Vagina (tissue), 2 donors: Measurements from ENCODE around the gene PTPRN2. TPM values are rescaled to one million over a fixed set of nuclear protein-coding genes. Genes with fewer than 3 reads are reported as not detected.

ENCODE experiments used
- DNase-seq, 2 donors: peaks; one replicate each; pipeline ENCODE4 v3.0.0-alpha.2; 2017; ENCODE audit errors: extremely low spot score in 2 of 2
- H3K27ac ChIP-seq: fragments of 200-600 bp; sonication (generic); one replicate; pipeline ENCODE4 v1.5.1; 2019
- H3K27me3 ChIP-seq: fragments of 200-600 bp; sonication (generic); one replicate; pipeline ENCODE4 v1.5.1; 2019
- H3K36me3 ChIP-seq, 2 donors: fragments of 200-600 bp; sonication (generic); one replicate each; pipeline ENCODE4 v1.5.1; 2017 to 2019
- H3K4me1 ChIP-seq: fragments of 200-600 bp; sonication (generic); one replicate; pipeline ENCODE4 v1.5.1; 2019
- H3K4me3 ChIP-seq, 2 donors: fragments of 200-600 bp; sonication (generic); 1 replicate in 1 of 2; 2 replicates in 1 of 2; pipeline ENCODE4 v1.5.1; 2016 to 2019
- H3K9me3 ChIP-seq: fragments of 200-600 bp; sonication (generic); one replicate; pipeline ENCODE4 v1.5.1; 2019
- CTCF ChIP-seq, 3 experiments: fragments of 450-650 bp in 2 of 3; fragments of 200-600 bp in 1 of 3; sonication (generic) in 1 of 3; IDR thresholded peaks; one replicate each; pipeline ENCODE4 v1.5.1; 2017 to 2019; ENCODE audit warnings: antibody characterized with exemption in 3 of 3, mild to moderate bottlenecking in 2 of 3, moderate library complexity in 2 of 3
- POLR2A ChIP-seq, 2 donors: fragments of 450-650 bp; IDR thresholded peaks; one replicate each; pipeline ENCODE4 v1.6.1; 2017; ENCODE audit warnings: antibody characterized with exemption in 2 of 2, mild to moderate bottlenecking in 2 of 2, moderate library complexity in 2 of 2
- POLR2AphosphoS5 ChIP-seq, 2 donors: sonication (generic); formaldehyde crosslinking; IDR thresholded peaks; one replicate each; pipeline ENCODE4 v1.9.0; 2017; ENCODE audit warnings: antibody characterized with exemption in 2 of 2, mild to moderate bottlenecking in 2 of 2, low read depth in 1 of 2; ENCODE audit not compliant: insufficient read depth in 1 of 2
- intact Hi-C: fragments of 100-400 bp; cut with DNase I; formaldehyde crosslinking; loops from one replicate; pipeline ENCODE4 v1.15.1; 2023
- total RNA-seq: library from RNA; depleted of rRNA; stranded (reverse); fragments of >200 nt; gene quantifications from one replicate; pipeline ENCODE4 v1.2.3, GENCODE V29; 2016

The PTPRN2 gene
- total RNA-seq, 1 donor from 2014 or later, result 7.4 TPM

DNA sequence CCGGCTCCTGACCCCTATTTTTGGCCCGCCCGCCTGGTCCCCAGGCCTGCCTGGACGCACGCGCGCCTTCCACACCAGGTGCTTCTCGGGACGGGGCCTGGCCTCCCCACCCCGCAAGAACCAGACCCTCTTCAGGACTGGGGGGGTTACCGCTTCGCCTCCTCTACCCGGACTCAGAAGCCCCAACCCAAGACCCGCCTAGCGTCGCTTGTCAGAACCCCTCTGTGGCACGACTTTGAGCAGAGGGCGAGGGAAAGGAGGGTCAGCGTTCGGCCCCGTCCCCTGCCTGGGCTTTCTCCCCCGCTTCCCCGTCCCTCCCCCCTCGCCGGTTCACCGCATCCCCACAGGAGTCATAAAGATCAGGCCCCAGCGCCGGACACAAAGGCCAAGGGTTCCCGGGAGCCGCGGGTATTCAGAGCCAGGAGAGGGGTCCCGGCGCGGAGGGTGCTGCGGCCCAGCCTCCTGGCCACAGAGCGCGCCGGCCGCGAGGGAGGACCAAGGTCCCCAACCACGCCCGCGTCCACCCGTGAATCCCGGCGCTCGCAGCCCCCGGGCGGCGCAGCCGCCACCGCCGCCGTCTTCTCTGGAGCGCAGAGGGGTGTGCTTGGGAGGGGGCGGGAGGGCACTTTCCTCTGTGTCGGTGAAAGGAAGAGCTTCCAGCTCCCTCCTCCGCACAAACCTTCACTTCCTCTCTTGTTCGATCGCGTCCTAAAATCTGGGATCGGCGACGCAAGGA lies 898.9 kb downstream of the PTPRN2 start:
- Histone ChIP-seq H3K4me1 (peaks cover 35% of the 10 kb centered on the region), H3K27me3 (peaks cover 38% of the 10 kb centered on the region), H3K36me3 (no peaks in the 10 kb centered on the region), H3K27ac (no peak overlapping the region), H3K9me3 (no peaks in the 10 kb centered on the region), H3K4me3 (no peak overlapping the region)
- no peak for TF ChIP-seq CTCF (IDR thresholded peaks at IDR 0.05)
- TF ChIP-seq POLR2AphosphoS5 (IDR thresholded peaks at IDR 0.05; ENCODE audit: insufficient read depth in 1 of 2, low read depth in 1 of 2), result no peak
- TF ChIP-seq POLR2A (IDR thresholded peaks at IDR 0.05), result no peak
- intact Hi-C loops, result no loop called here
- no peak for DNase-seq

GRCh38 chr7:157687845-157688532 lies 899.6 kb downstream of the PTPRN2 start:
- Histone ChIP-seq H3K27me3 (peaks cover 35% of the 10 kb centered on the region), H3K4me1 (peaks cover 36% of the 10 kb centered on the region), H3K4me3 (no peak overlapping the region), H3K9me3 (no peaks in the 10 kb centered on the region), H3K27ac (no peak overlapping the region), H3K36me3 (no peaks in the 10 kb centered on the region)
- intact Hi-C loops, result no loop called here
- DNase-seq, result no peak
- TF ChIP-seq CTCF (IDR thresholded peaks at IDR 0.05), result no peak
- TF ChIP-seq POLR2AphosphoS5 (IDR thresholded peaks at IDR 0.05; ENCODE audit: insufficient read depth in 1 of 2, low read depth in 1 of 2), result no peak
- no peak for TF ChIP-seq POLR2A (IDR thresholded peaks at IDR 0.05)

DNA sequence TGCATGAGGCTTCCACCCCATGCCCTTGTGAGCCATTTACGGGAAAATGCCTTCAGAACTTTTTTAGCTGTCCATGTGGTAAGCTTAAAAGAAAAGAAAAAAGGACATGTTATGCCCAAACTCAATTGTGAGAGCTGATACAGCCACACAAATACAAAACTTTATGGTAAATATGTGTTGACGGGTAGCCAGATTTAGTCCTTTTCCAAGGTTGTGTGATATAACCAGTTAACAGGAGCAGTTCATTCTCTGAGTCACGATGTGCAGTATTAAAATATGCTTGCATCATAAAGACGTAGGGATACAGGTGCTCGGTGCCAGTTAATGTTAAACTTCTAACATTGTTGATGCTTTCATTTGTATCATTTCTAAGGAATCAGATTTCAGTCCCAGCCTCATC lies 900.5 kb downstream of the PTPRN2 start:
- H3K27me3 ChIP-seq, result peaks cover 35% of the 10 kb centered on the region
- no peak for DNase-seq

GRCh38 chr7:157686285-157686894 lies 901.2 kb downstream of the PTPRN2 start:
- DNase-seq, result no peak
- Histone ChIP-seq H3K27ac (no peak overlapping the region), H3K4me3 (no peak overlapping the region), H3K36me3 (no peaks in the 10 kb centered on the region), H3K9me3 (no peaks in the 10 kb centered on the region), H3K27me3 (peaks cover 35% of the 10 kb centered on the region), H3K4me1 (peaks cover 31% of the 10 kb centered on the region)
- TF ChIP-seq POLR2A (IDR thresholded peaks at IDR 0.05) (no peak), CTCF (IDR thresholded peaks at IDR 0.05) (no peak), POLR2AphosphoS5 (IDR thresholded peaks at IDR 0.05; ENCODE audit: insufficient read depth in 1 of 2, low read depth in 1 of 2) (no peak)
- intact Hi-C loops, result no loop called here

More for the DNA sequence above, 900.5 kb downstream of the PTPRN2 start:
- H3K9me3 ChIP-seq, result no peaks in the 10 kb centered on the region
- H3K4me3 ChIP-seq, result no peak overlapping the region
- H3K4me1 ChIP-seq, result peaks cover 36% of the 10 kb centered on the region
- H3K36me3 ChIP-seq, result no peaks in the 10 kb centered on the region
- no peak for TF ChIP-seq CTCF (IDR thresholded peaks at IDR 0.05)
- no peak for TF ChIP-seq POLR2AphosphoS5 (IDR thresholded peaks at IDR 0.05; ENCODE audit: insufficient read depth in 1 of 2, low read depth in 1 of 2)
- no peak for TF ChIP-seq POLR2A (IDR thresholded peaks at IDR 0.05)
- no peak overlapping the region for H3K27ac ChIP-seq
- intact Hi-C loops, result no loop called here
